OCI-LY1 (cell line): ENCODE data around the gene ARID3A.

Source experiments
- EZH2 ChIP-seq: fragments of 200-600 bp; sonication (generic), shearing (Covaris generic); IDR thresholded peaks from 2 replicates; pipeline ENCODE4 v1.8.0; 2017; ENCODE audit warnings: borderline replicate concordance, mixed run types, mild to moderate bottlenecking, antibody characterized with exemption, low read length, moderate library complexity, mixed read lengths
- TF ChIP-seq, protein P1 (sequence below): fragments of 200-600 bp; sonication (generic), shearing (Covaris generic); IDR thresholded peaks from 2 replicates; pipeline ENCODE4 v1.5.1; 2017; ENCODE audit warnings: mild to moderate bottlenecking, antibody characterized with exemption, low read length, moderate library complexity, mixed read lengths

DNA sequence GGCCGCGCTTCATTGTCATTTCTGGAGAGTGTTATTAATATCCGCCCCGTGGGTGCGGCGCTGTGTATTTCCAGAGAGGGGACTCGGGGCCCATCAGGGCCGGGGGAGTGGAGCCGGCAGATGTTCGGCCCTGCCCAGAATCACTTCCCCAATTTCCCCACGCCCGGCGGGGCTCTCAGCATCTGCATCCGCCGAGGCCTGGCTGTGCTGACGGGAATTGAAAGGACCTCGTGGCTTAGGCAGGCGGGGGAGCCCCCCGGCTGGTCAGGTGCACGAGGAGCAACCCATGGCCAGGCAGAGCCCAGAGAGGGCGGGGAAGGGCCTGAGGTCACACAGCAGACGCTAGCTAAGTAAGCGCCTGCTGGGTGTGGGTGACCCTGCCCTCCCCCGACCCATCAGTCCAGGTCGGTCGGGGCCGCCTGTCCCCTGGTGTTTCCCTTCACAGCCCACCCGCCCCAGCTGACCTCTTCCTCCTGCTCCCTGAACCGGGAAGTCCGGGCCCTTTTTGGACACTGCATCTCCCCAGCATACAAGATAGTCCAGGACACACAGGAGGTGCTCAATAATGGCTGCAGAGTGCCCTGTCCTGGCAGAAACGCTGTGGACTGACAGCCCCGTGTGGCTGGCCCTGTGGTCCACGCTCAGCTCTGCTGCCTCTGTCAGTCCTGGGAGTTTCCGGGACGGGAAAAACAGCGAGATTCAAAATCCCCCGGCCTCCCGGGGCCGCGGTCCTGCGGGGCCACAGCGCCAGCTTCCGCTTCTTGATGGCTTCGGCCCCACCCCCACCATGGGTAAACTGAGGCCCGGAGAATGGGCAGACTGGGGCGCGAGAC lies 22.1 kb downstream of the ARID3A start:
- TF ChIP-seq, protein P1, sequence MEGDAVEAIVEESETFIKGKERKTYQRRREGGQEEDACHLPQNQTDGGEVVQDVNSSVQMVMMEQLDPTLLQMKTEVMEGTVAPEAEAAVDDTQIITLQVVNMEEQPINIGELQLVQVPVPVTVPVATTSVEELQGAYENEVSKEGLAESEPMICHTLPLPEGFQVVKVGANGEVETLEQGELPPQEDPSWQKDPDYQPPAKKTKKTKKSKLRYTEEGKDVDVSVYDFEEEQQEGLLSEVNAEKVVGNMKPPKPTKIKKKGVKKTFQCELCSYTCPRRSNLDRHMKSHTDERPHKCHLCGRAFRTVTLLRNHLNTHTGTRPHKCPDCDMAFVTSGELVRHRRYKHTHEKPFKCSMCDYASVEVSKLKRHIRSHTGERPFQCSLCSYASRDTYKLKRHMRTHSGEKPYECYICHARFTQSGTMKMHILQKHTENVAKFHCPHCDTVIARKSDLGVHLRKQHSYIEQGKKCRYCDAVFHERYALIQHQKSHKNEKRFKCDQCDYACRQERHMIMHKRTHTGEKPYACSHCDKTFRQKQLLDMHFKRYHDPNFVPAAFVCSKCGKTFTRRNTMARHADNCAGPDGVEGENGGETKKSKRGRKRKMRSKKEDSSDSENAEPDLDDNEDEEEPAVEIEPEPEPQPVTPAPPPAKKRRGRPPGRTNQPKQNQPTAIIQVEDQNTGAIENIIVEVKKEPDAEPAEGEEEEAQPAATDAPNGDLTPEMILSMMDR, result no peak
- TF ChIP-seq EZH2, result no peak
